ENCODE measurements around the gene WDFY2. TPM values are rescaled to one million over a fixed set of nuclear protein-coding genes. Genes with fewer than 3 reads are reported as not detected.

Gene WDFY2
- total and polyA plus RNA-seq, 2 experiments from 2014 or later = 11.4 to 24.0 TPM

GRCh38 chr13:51559946-51560735 lies 24.1 kb upstream of the WDFY2 start:
- no peaks in the 10 kb centered on the region for H3K79me2 ChIP-seq (replicated peaks; ENCODE audit: insufficient read depth)
- H3K4me2 ChIP-seq = no peak overlapping the region
- no peaks in the 10 kb centered on the region for H3F3A ChIP-seq (replicated peaks; ENCODE audit: low read depth)
- 0 out of 2 replicates have a peak, but pooled peaks cover 11% of the 10 kb centered on the region for H3K9me2 ChIP-seq (ENCODE audit: insufficient read depth)
- H3K4me3 ChIP-seq = no peak overlapping the region
- TF ChIP-seq, protein P1, sequence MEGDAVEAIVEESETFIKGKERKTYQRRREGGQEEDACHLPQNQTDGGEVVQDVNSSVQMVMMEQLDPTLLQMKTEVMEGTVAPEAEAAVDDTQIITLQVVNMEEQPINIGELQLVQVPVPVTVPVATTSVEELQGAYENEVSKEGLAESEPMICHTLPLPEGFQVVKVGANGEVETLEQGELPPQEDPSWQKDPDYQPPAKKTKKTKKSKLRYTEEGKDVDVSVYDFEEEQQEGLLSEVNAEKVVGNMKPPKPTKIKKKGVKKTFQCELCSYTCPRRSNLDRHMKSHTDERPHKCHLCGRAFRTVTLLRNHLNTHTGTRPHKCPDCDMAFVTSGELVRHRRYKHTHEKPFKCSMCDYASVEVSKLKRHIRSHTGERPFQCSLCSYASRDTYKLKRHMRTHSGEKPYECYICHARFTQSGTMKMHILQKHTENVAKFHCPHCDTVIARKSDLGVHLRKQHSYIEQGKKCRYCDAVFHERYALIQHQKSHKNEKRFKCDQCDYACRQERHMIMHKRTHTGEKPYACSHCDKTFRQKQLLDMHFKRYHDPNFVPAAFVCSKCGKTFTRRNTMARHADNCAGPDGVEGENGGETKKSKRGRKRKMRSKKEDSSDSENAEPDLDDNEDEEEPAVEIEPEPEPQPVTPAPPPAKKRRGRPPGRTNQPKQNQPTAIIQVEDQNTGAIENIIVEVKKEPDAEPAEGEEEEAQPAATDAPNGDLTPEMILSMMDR (conservative IDR thresholded peaks at IDR 0.05; ENCODE audit: low read depth in 2 of 2) = no peak
- TF ChIP-seq ZNF331 (CRISPR knock-in tag; IDR thresholded peaks at IDR 0.05; ENCODE audit: low read depth) = no peak
- TF ChIP-seq EZH2phosphoT487 (IDR thresholded peaks at IDR 0.05; ENCODE audit: unreplicated experiment) = no peak
- no peak for TF ChIP-seq STAT1 (IDR thresholded peaks at IDR 0.05; ENCODE audit: unreplicated experiment)
- H3K27ac ChIP-seq (ENCODE audit: low read depth) = no peak overlapping the region
- no peaks in the 10 kb centered on the region for H3K36me3 ChIP-seq (ENCODE audit: insufficient read depth)
- no peaks in the 10 kb centered on the region for H4K20me1 ChIP-seq (replicated peaks; ENCODE audit: insufficient read depth)
- Mint-ChIP-seq H3K4me1 (peaks cover 8% of the 10 kb centered on the region), H3K36me3 (ENCODE audit: low read depth) (no peaks in the 10 kb centered on the region), H3K4me3 (no peak overlapping the region), H3K27ac (no peak overlapping the region), H3K9me3 (no peaks in the 10 kb centered on the region), H3K27me3 (ENCODE audit: insufficient read depth, low read depth, poor library complexity) (peaks cover 6% of the 10 kb centered on the region)
- DNase-seq (ENCODE audit: low spot score) (no peak), ATAC-seq (no peak)
- no peaks in the 10 kb centered on the region for H3K27me3 ChIP-seq (ENCODE audit: insufficient read depth)
- H2AFZ ChIP-seq = no peak overlapping the region
- no peaks in the 10 kb centered on the region for H3K4me1 ChIP-seq (ENCODE audit: insufficient read depth)

DNA sequence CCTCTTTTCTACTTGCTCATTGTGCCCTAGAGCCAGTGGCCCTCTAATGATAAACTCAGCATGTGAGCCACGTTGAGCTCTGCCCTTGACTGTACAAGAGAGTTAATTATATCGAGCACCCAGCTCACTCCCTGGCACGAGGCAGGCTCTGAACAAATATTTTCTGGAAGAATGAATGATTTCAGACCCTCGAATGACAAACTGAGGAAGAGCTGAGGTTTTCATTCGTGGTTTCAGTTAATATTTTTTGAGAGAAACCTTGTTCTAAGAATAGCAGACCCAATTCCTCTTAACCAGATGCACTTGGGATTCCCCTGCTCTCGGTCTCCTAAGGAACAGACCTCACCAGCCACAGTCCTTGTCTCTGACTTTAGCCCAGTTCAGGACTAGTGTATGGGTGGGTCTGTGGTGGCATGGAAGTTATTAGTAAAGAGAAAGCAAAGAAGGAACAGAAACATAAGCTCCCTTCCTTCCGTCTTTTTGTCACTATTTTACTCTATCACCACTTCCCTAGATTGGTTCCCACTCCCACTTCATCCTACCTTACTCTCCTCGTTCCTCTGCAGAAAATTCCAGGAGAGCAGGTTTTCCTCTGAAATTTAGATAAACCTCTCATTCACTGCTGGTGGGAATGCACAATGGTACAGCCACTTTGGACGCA lies 22.1 kb upstream of the WDFY2 start:
- Histone ChIP-seq H3K4me3 (no peak overlapping the region), H3K27me3 (ENCODE audit: insufficient read depth) (no peaks in the 10 kb centered on the region), H3K27ac (ENCODE audit: low read depth) (no peak overlapping the region), H2AFZ (0 out of 2 replicates have a peak overlapping the region, but pooled peaks have one; percentile 0), H3K79me2 (replicated peaks; ENCODE audit: insufficient read depth) (no peaks in the 10 kb centered on the region), H3F3A (replicated peaks; ENCODE audit: low read depth) (no peaks in the 10 kb centered on the region), H3K9me2 (ENCODE audit: insufficient read depth) (0 out of 2 replicates have a peak, but pooled peaks cover 11% of the 10 kb centered on the region), H3K4me2 (no peak overlapping the region), H3K36me3 (ENCODE audit: insufficient read depth) (no peaks in the 10 kb centered on the region; the same call in 1 of the 2 replicates), H4K20me1 (replicated peaks; ENCODE audit: insufficient read depth) (no peaks in the 10 kb centered on the region), H3K4me1 (ENCODE audit: insufficient read depth) (no peaks in the 10 kb centered on the region)
- H3K27me3 Mint-ChIP-seq (ENCODE audit: insufficient read depth, low read depth, poor library complexity) = peaks cover 4% of the 10 kb centered on the region
- peaks cover 8% of the 10 kb centered on the region; the same call in 2 of the 3 replicates for H3K36me3 Mint-ChIP-seq (ENCODE audit: low read depth)
- peaks cover 10% of the 10 kb centered on the region for H3K9me3 Mint-ChIP-seq
- ATAC-seq (no peak), DNase-seq (ENCODE audit: low spot score) (no peak)
- H3K4me1 Mint-ChIP-seq = peaks cover 4% of the 10 kb centered on the region; the same call in 2 of the 3 replicates
- H3K27ac Mint-ChIP-seq = no peak overlapping the region
- H3K4me3 Mint-ChIP-seq = no peak overlapping the region
- no peak for TF ChIP-seq ETS1 (IDR thresholded peaks at IDR 0.05)
- TF ChIP-seq EZH2 (IDR thresholded peaks at IDR 0.05; ENCODE audit: low read depth, unreplicated experiment) = no peak
- TF ChIP-seq EZH2phosphoT487 (IDR thresholded peaks at IDR 0.05; ENCODE audit: unreplicated experiment) = no peak
- TF ChIP-seq JUNB (IDR thresholded peaks at IDR 0.05; ENCODE audit: unreplicated experiment) = no peak
- TF ChIP-seq POLR2AphosphoS5 (IDR thresholded peaks at IDR 0.05; ENCODE audit: low read depth) = no peak
- TF ChIP-seq ZNF114 (CRISPR knock-in tag; IDR thresholded peaks at IDR 0.05) = no peak
- TF ChIP-seq ZNF331 (CRISPR knock-in tag; IDR thresholded peaks at IDR 0.05; ENCODE audit: low read depth) = no peak
- TF ChIP-seq STAT1 (IDR thresholded peaks at IDR 0.05; ENCODE audit: unreplicated experiment) = no peak
- TF ChIP-seq CREB1 (CRISPR knock-in tag; IDR thresholded peaks at IDR 0.05; ENCODE audit: low read depth) = no peak
- TF ChIP-seq, protein P2, sequence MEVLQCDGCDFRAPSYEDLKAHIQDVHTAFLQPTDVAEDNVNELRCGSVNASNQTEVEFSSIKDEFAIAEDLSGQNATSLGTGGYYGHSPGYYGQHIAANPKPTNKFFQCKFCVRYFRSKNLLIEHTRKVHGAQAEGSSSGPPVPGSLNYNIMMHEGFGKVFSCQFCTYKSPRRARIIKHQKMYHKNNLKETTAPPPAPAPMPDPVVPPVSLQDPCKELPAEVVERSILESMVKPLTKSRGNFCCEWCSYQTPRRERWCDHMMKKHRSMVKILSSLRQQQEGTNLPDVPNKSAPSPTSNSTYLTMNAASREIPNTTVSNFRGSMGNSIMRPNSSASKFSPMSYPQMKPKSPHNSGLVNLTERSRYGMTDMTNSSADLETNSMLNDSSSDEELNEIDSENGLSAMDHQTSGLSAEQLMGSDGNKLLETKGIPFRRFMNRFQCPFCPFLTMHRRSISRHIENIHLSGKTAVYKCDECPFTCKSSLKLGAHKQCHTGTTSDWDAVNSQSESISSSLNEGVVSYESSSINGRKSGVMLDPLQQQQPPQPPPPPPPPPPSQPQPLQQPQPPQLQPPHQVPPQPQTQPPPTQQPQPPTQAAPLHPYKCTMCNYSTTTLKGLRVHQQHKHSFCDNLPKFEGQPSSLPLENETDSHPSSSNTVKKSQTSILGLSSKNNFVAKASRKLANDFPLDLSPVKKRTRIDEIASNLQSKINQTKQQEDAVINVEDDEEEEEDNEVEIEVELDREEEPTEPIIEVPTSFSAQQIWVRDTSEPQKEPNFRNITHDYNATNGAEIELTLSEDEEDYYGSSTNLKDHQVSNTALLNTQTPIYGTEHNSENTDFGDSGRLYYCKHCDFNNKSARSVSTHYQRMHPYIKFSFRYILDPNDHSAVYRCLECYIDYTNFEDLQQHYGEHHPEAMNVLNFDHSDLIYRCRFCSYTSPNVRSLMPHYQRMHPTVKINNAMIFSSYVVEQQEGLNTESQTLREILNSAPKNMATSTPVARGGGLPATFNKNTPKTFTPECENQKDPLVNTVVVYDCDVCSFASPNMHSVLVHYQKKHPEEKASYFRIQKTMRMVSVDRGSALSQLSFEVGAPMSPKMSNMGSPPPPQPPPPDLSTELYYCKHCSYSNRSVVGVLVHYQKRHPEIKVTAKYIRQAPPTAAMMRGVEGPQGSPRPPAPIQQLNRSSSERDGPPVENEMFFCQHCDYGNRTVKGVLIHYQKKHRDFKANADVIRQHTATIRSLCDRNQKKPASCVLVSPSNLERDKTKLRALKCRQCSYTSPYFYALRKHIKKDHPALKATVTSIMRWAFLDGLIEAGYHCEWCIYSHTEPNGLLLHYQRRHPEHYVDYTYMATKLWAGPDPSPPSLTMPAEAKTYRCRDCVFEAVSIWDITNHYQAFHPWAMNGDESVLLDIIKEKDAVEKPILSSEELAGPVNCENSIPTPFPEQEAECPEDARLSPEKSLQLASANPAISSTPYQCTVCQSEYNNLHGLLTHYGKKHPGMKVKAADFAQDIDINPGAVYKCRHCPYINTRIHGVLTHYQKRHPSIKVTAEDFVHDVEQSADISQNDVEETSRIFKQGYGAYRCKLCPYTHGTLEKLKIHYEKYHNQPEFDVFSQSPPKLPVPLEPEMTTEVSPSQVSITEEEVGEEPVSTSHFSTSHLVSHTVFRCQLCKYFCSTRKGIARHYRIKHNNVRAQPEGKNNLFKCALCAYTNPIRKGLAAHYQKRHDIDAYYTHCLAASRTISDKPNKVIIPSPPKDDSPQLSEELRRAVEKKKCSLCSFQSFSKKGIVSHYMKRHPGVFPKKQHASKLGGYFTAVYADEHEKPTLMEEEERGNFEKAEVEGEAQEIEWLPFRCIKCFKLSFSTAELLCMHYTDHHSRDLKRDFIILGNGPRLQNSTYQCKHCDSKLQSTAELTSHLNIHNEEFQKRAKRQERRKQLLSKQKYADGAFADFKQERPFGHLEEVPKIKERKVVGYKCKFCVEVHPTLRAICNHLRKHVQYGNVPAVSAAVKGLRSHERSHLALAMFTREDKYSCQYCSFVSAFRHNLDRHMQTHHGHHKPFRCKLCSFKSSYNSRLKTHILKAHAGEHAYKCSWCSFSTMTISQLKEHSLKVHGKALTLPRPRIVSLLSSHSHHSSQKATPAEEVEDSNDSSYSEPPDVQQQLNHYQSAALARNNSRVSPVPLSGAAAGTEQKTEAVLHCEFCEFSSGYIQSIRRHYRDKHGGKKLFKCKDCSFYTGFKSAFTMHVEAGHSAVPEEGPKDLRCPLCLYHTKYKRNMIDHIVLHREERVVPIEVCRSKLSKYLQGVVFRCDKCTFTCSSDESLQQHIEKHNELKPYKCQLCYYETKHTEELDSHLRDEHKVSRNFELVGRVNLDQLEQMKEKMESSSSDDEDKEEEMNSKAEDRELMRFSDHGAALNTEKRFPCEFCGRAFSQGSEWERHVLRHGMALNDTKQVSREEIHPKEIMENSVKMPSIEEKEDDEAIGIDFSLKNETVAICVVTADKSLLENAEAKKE (CRISPR knock-in tag; IDR thresholded peaks at IDR 0.05) = no peak
